Thoracic aorta (tissue), 2 donors: ENCODE data around the gene TLL1. TPM values are rescaled to one million over a fixed set of nuclear protein-coding genes. Genes with fewer than 3 reads are reported as not detected.

Source experiments
- ATAC-seq: fragments of 150-250 bp; one replicate; pipeline ENCODE4 v1.8.0; 2017; ENCODE audit warnings: low read depth; ENCODE audit not compliant: insufficient number of reproducible peaks, low FRiP score
- DNase-seq: peaks from one replicate; pipeline ENCODE4 v3.0.0-alpha.2; 2020; ENCODE audit warnings: low spot score
- H3K27ac ChIP-seq, 2 donors: fragments of 200-600 bp; sonication (generic); 1 replicate in 1 of 2; 2 replicates in 1 of 2; pipeline ENCODE4 v1.5.1; 2016; ENCODE audit warnings: mild to moderate bottlenecking in 2 of 2, moderate library complexity in 2 of 2
- H3K27me3 ChIP-seq: fragments of 200-600 bp; sonication (generic); replicated peaks from 2 replicates; pipeline ENCODE4 v1.6.0; 2016; ENCODE audit warnings: mild to moderate bottlenecking; ENCODE audit not compliant: insufficient read depth
- H3K36me3 ChIP-seq: fragments of 200-600 bp; sonication (generic); one replicate; pipeline ENCODE4 v1.5.1; 2016
- H3K4me1 ChIP-seq, 2 donors: fragments of 200-600 bp; sonication (generic); 1 replicate in 1 of 2; 2 replicates in 1 of 2; pipeline versions ENCODE4 v1.5.1 to v1.6.0; 2016; ENCODE audit warnings: low read depth in 2 of 2, mild to moderate bottlenecking in 1 of 2; ENCODE audit not compliant: control insufficient read depth in 1 of 2
- H3K4me3 ChIP-seq: fragments of 200-600 bp; sonication (generic); 2 replicates; pipeline ENCODE4 v1.5.1; 2016; ENCODE audit warnings: mild to moderate bottlenecking
- H3K9me3 ChIP-seq: fragments of 200-600 bp; sonication (generic); 2 replicates; pipeline ENCODE4 v1.5.1; 2016
- CTCF ChIP-seq: fragments of 200-600 bp; sonication (generic); IDR thresholded peaks from one replicate; pipeline ENCODE4 v1.5.1; 2019; ENCODE audit warnings: antibody characterized with exemption
- total RNA-seq, 2 donors: library from RNA; depleted of rRNA; stranded (reverse); fragments of >200 nt; gene quantifications; one replicate each; pipeline versions ENCODE4 v1.1.0 to v1.2.3, GENCODE V29; 2016

Gene TLL1
- total RNA-seq, 2 donors from 2014 or later, result 3.7 to 10.6 TPM

- Histone ChIP-seq H3K27ac (no peak overlapping the region), H3K36me3 (no peaks in the 10 kb centered on the region), H3K4me1 (no peaks in the 10 kb centered on the region), H3K4me3 (no peak overlapping the region), H3K27me3 (no peaks in the 10 kb centered on the region), H3K9me3 (no peaks in the 10 kb centered on the region)
- DNase-seq (no peak), ATAC-seq (no peak)
- no peak for TF ChIP-seq CTCF
These were observed 148.6 kb downstream of the TLL1 start for GRCh38 chr4:166021617-166022016.

- DNase-seq (no peak), ATAC-seq (no peak)
- Histone ChIP-seq H3K27ac (no peak overlapping the region), H3K36me3 (no peaks in the 10 kb centered on the region), H3K27me3 (no peaks in the 10 kb centered on the region), H3K4me1 (no peaks in the 10 kb centered on the region), H3K9me3 (no peaks in the 10 kb centered on the region), H3K4me3 (no peak overlapping the region)
- TF ChIP-seq CTCF, result no peak
These were observed 161.9 kb downstream of the TLL1 start for GRCh38 chr4:166034965-166035364.

GRCh38 chr4:166039822-166040221, 166.8 kb downstream of the TLL1 start:
- no peak overlapping the region for H3K4me3 ChIP-seq
- H3K4me1 ChIP-seq, result no peaks in the 10 kb centered on the region
- no peak overlapping the region for H3K27ac ChIP-seq
- no peaks in the 10 kb centered on the region for H3K36me3 ChIP-seq
- H3K9me3 ChIP-seq, result no peaks in the 10 kb centered on the region
- no peak for TF ChIP-seq CTCF
- DNase-seq (no peak), ATAC-seq (no peak)
- no peaks in the 10 kb centered on the region for H3K27me3 ChIP-seq

- Histone ChIP-seq H3K27ac (no peak overlapping the region), H3K4me3 (no peak overlapping the region), H3K27me3 (no peaks in the 10 kb centered on the region), H3K4me1 (no peaks in the 10 kb centered on the region), H3K36me3 (no peaks in the 10 kb centered on the region), H3K9me3 (no peaks in the 10 kb centered on the region)
- DNase-seq (no peak), ATAC-seq (no peak)
- TF ChIP-seq CTCF, result no peak
These were observed 169.5 kb downstream of the TLL1 start for GRCh38 chr4:166042510-166043055.

GRCh38 chr4:166043801-166044200, 170.8 kb downstream of the TLL1 start:
- no peaks in the 10 kb centered on the region for H3K36me3 ChIP-seq
- H3K9me3 ChIP-seq, result no peaks in the 10 kb centered on the region
- TF ChIP-seq CTCF, result no peak
- H3K27ac ChIP-seq, result no peak overlapping the region
- H3K27me3 ChIP-seq, result no peaks in the 10 kb centered on the region
- H3K4me1 ChIP-seq, result no peaks in the 10 kb centered on the region
- H3K4me3 ChIP-seq, result no peak overlapping the region
- ATAC-seq (no peak), DNase-seq (no peak)
